ENCODE data around the gene STARD13.

STARD13 gene

DNA sequence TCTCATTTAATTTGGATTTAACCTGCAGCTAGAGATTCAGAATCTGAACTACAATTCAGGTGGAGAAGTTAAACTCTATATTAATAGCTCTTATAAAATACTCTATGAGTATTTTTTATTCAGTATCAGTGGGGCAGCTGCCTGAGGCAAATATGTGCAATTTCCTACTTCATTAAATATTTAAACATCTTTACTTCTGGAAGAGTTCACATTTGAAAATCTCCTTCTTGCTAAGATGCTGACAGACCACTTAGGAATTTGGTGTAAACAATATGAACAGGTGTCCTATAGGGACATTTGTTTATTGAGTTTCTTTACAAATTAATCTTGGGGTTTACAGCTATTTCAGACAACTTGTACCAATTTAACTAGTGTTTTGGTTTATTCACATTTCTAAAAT is 20.4 kb downstream of the STARD13 start:
- Histone ChIP-seq H3K27me3 (ENCODE audit: insufficient read depth, low read depth, severe bottlenecking) (no peaks in the 10 kb centered on the region), H3K9me3 (ENCODE audit: severe bottlenecking) (no peaks in the 10 kb centered on the region), H3K36me3 (no peaks in the 10 kb centered on the region), H3K4me3 (ENCODE audit: low read depth, low read length) (no peak overlapping the region), H3K27ac (no peak overlapping the region)
- no peak for DNase-seq
- TF ChIP-seq, protein P1, sequence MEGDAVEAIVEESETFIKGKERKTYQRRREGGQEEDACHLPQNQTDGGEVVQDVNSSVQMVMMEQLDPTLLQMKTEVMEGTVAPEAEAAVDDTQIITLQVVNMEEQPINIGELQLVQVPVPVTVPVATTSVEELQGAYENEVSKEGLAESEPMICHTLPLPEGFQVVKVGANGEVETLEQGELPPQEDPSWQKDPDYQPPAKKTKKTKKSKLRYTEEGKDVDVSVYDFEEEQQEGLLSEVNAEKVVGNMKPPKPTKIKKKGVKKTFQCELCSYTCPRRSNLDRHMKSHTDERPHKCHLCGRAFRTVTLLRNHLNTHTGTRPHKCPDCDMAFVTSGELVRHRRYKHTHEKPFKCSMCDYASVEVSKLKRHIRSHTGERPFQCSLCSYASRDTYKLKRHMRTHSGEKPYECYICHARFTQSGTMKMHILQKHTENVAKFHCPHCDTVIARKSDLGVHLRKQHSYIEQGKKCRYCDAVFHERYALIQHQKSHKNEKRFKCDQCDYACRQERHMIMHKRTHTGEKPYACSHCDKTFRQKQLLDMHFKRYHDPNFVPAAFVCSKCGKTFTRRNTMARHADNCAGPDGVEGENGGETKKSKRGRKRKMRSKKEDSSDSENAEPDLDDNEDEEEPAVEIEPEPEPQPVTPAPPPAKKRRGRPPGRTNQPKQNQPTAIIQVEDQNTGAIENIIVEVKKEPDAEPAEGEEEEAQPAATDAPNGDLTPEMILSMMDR (IDR thresholded peaks at IDR 0.05; ENCODE audit: low read depth, low read length): no peak

DNA sequence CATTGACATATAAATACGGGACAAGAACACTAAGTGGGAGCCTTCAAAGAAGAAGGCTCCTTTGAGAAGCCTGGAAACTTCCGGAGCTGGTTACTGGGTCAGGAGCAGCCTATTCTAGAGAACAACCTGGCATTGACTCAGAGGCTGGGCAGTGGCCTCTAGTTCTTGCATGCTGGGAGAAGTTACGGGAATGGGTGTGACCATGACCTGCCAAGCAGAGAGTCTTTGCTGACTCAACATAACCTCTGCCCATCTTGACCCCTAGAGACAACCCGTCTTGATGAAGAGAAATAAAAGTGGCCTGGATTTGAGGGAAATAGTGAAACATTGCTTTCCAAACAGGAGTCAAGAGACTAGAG is 21.0 kb downstream of the STARD13 start:
- Histone ChIP-seq H3K27ac (no peak overlapping the region), H3K9me3 (ENCODE audit: severe bottlenecking) (no peaks in the 10 kb centered on the region), H3K36me3 (no peaks in the 10 kb centered on the region), H3K27me3 (ENCODE audit: insufficient read depth, low read depth, severe bottlenecking) (no peaks in the 10 kb centered on the region), H3K4me3 (ENCODE audit: low read depth, low read length) (no peak overlapping the region)
- TF ChIP-seq, protein P1 (IDR thresholded peaks at IDR 0.05; ENCODE audit: low read depth, low read length): no peak
- no peak for DNase-seq

DNA sequence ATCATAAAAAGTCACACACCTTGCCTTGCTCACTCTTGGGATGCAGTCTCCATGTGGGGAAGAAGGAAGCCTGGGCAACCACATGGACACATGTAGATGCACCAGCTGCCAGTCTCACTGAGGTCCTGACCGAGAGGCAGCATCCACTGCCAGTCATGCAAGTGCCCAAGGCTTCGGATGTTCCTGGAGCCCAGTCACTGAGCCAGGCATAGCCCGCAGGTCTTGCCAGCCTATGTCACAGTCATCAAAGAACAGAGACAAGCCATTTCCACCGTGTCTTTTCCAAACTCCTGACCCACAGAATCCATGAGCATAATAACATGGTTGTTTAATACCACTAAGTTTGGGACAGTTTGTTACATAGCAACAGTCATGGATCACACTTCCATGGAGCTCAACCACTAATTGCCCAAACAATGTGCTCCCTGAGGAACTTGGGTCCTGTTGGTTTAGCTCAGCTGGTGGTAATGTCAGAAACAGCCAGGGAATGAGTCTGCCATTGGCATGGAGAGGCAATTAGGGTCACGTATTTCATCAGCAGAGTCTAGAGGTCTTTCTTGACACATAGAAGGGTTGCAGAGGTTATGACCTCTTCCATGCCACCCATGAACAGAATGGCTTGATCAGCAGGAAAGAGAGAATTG is 21.5 kb downstream of the STARD13 start:
- Histone ChIP-seq H3K36me3 (no peaks in the 10 kb centered on the region), H3K27ac (no peak overlapping the region), H3K9me3 (ENCODE audit: severe bottlenecking) (no peaks in the 10 kb centered on the region), H3K4me3 (ENCODE audit: low read depth, low read length) (no peak overlapping the region), H3K27me3 (ENCODE audit: insufficient read depth, low read depth, severe bottlenecking) (no peaks in the 10 kb centered on the region)
- DNase-seq: no peak
- TF ChIP-seq, protein P1 (IDR thresholded peaks at IDR 0.05; ENCODE audit: low read depth, low read length): no peak

DNA sequence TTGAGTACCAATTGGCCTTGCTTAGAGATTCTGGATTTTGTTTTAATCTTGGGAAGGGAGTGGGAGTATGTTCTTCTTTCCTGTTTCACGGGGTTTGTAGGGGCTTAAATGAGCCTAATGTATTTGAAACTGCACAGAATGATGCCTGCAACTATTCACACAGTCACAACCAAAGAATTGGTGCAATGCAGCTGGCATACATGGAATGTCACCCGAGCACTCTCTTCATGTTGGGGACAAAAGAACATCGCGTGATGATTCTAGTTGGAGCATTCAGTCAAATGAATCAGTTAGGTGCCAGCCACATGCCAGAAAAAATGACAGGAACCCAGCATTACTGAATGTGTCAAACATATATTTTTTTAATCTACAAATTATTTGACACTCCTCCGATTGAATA is 22.1 kb downstream of the STARD13 start:
- TF ChIP-seq, protein P1 (IDR thresholded peaks at IDR 0.05; ENCODE audit: low read depth, low read length): no peak
- Histone ChIP-seq H3K27ac (no peak overlapping the region), H3K4me3 (ENCODE audit: low read depth, low read length) (no peak overlapping the region), H3K9me3 (ENCODE audit: severe bottlenecking) (no peaks in the 10 kb centered on the region), H3K36me3 (no peaks in the 10 kb centered on the region), H3K27me3 (ENCODE audit: insufficient read depth, low read depth, severe bottlenecking) (no peaks in the 10 kb centered on the region)
- DNase-seq: no peak

DNA sequence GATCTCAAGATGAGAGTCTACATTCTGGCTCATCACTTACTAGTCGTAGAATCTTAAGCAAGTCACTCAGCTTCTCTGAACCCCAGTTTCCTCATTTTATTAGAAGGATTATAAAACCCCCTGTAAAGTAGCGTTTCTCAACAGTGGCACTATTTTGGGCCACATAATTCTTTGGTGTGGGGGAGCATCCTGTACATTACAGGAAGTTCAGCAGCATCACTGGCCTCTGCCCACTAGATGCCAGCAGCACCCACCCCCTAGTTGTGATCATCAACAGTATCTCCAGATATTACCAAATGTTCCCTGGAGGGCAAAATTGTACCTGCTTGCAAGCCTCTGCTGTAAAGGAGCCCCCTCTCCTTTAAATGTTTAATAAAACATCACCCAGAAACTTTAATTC is 22.6 kb downstream of the STARD13 start:
- H3K9me3 ChIP-seq (ENCODE audit: severe bottlenecking): no peaks in the 10 kb centered on the region
- no peaks in the 10 kb centered on the region for H3K36me3 ChIP-seq
- TF ChIP-seq, protein P1 (IDR thresholded peaks at IDR 0.05; ENCODE audit: low read depth, low read length): peak; percentile 23; the same call in 1 of the 2 replicates
- H3K27ac ChIP-seq: no peak overlapping the region
- no peaks in the 10 kb centered on the region for H3K27me3 ChIP-seq (ENCODE audit: insufficient read depth, low read depth, severe bottlenecking)
- no peak overlapping the region for H3K4me3 ChIP-seq (ENCODE audit: low read depth, low read length)
- DNase-seq: no peak

DNA sequence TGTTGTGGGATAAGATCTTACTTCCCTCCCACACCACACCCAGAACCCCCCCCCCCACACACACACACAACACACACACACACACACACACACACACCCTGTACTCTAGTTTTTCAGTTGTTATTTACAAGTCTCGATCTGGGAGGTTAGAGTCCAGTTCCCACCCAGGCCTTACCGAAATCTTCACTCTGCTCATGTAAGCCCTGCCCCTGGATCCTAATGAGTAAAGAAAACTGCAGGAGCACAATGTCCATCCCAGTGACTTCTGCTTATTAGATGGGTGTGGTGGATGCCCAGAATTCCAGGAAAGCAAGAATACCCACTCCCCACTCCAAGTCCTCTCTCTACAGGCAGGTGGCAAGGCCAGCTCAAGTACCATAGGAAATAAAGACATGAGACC is 23.0 kb downstream of the STARD13 start:
- Histone ChIP-seq H3K9me3 (ENCODE audit: severe bottlenecking) (no peaks in the 10 kb centered on the region), H3K27ac (no peak overlapping the region), H3K27me3 (ENCODE audit: insufficient read depth, low read depth, severe bottlenecking) (no peaks in the 10 kb centered on the region), H3K36me3 (no peaks in the 10 kb centered on the region), H3K4me3 (ENCODE audit: low read depth, low read length) (no peak overlapping the region)
- TF ChIP-seq, protein P1 (IDR thresholded peaks at IDR 0.05; ENCODE audit: low read depth, low read length): no peak
- no peak for DNase-seq

Data from WERI-Rb-1 (cell line).